Breast epithelium (tissue), 4 donors: ENCODE data around the gene HSD17B10. TPM values are rescaled to one million over a fixed set of nuclear protein-coding genes. Genes with fewer than 3 reads are reported as not detected.

Source experiments
- DNase-seq, 2 donors: peaks; one replicate each; pipeline ENCODE4 v3.0.0-alpha.2; 2019; ENCODE audit warnings: low spot score in 2 of 2
- H3K27ac ChIP-seq, 2 donors: fragments of 200-600 bp; sonication (generic) in 1 of 2; one replicate each; pipeline ENCODE4 v1.5.1; 2016 to 2019; ENCODE audit warnings: mild to moderate bottlenecking in 1 of 2
- H3K27me3 ChIP-seq, 2 donors: fragments of 200-600 bp; sonication (generic) in 1 of 2; one replicate each; pipeline versions ENCODE4 v1.5.1 to v1.6.0; 2017 to 2019; ENCODE audit warnings: control low read depth in 1 of 2, mild to moderate bottlenecking in 1 of 2
- H3K36me3 ChIP-seq: fragments of 200-600 bp; one replicate; pipeline ENCODE4 v1.5.1; 2019
- H3K4me1 ChIP-seq, 2 donors: fragments of 200-600 bp; sonication (generic); one replicate each; pipeline ENCODE4 v1.5.1; 2016 to 2019; ENCODE audit warnings: control low read depth in 1 of 2
- H3K4me3 ChIP-seq, 3 donors: fragments of 200-600 bp; sonication (generic); 1 replicate in 2 of 3; 2 replicates in 1 of 3; pipeline ENCODE4 v1.5.1; 2016 to 2019; ENCODE audit warnings: mild to moderate bottlenecking in 3 of 3, moderate library complexity in 2 of 3
- H3K9me3 ChIP-seq, 2 donors: fragments of 200-600 bp; sonication (generic) in 1 of 2; one replicate each; pipeline ENCODE4 v1.5.1; 2016 to 2019; ENCODE audit warnings: control low read depth in 1 of 2
- POLR2A ChIP-seq: fragments of 450-650 bp; IDR thresholded peaks from one replicate; pipeline ENCODE4 v1.6.1; 2016; ENCODE audit warnings: antibody characterized with exemption, mild to moderate bottlenecking, moderate library complexity
- POLR2AphosphoS5 ChIP-seq, 3 donors: sonication (generic); formaldehyde crosslinking; IDR thresholded peaks; one replicate each; pipeline ENCODE4 v1.6.1; 2017; ENCODE audit warnings: antibody characterized with exemption in 3 of 3
- intact Hi-C: fragments of 100-400 bp; cut with DNase I; formaldehyde crosslinking; loops from one replicate; pipeline ENCODE4 v1.15.1; 2023; ENCODE audit warnings: low total_unique reads
- total RNA-seq, 3 donors: library from RNA; depleted of rRNA; stranded (reverse); fragments of >200 nt; gene quantifications; one replicate each; pipeline ENCODE4 v1.1.0, GENCODE V29; 2016
- TF ChIP-seq, protein P1 (sequence below), 3 donors: fragments of 450-650 bp; IDR thresholded peaks; one replicate each; pipeline ENCODE4 v1.5.1; 2016 to 2017; ENCODE audit warnings: antibody characterized with exemption in 3 of 3, mild to moderate bottlenecking in 3 of 3, moderate library complexity in 3 of 3

The HSD17B10 gene
- total RNA-seq, 3 donors from 2014 or later = 64.8 to 77.7 (median 68.8) TPM

DNA sequence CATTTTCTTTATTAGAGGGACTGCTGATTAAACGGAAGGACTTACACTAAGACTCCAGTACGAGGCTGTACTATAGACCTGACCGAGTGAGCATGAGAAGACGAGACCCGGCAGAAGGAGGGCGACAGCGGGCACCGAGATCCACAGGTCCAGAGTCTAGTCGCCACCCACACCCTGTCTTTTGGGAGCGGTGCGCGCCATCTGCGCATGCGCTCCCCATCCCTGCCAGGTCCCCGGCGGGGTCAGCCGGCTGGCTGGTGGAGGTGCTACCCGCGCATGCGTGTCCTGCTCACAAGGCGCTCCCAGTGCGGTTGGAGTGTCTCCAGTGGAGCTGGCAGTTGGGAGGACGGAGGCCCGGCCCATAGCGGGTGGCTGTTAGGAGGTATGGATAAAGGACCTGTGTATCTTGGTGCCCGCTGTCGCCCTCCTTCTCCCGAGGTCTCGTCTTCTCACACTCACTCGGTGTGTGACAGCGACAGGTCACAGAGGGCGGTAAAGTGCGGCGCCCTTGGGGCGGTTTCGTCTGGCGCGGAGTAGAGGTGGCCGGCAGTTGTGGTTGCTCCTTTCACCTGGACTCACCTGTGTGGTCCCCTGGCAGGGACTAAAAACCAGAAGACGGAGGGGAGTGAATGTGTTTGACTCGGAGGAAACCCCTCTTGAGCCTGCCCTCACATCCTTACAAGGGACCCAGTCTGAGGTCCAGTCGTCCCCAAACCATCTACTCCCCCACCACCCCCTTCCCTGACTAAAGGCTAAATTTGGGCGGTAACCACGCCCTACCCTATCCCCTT is 7.6 kb upstream of the HSD17B10 start:
- H3K4me3 ChIP-seq = peak overlapping the region; percentile 27 to 59 (median 44)
- peak overlapping the region; percentile 82 to 87 for H3K27ac ChIP-seq
- no peak for TF ChIP-seq POLR2AphosphoS5 (IDR thresholded peaks at IDR 0.05)
- peaks cover 0 to 6% of the 10 kb centered on the region in 2 donors for H3K4me1 ChIP-seq
- intact Hi-C loops = no loop called here
- DNase-seq = peak; percentile 56 to 64
- no peaks in the 10 kb centered on the region for H3K9me3 ChIP-seq
- peaks cover 0 to 61% of the 10 kb centered on the region in 2 donors for H3K27me3 ChIP-seq
- H3K36me3 ChIP-seq = no peaks in the 10 kb centered on the region

DNA sequence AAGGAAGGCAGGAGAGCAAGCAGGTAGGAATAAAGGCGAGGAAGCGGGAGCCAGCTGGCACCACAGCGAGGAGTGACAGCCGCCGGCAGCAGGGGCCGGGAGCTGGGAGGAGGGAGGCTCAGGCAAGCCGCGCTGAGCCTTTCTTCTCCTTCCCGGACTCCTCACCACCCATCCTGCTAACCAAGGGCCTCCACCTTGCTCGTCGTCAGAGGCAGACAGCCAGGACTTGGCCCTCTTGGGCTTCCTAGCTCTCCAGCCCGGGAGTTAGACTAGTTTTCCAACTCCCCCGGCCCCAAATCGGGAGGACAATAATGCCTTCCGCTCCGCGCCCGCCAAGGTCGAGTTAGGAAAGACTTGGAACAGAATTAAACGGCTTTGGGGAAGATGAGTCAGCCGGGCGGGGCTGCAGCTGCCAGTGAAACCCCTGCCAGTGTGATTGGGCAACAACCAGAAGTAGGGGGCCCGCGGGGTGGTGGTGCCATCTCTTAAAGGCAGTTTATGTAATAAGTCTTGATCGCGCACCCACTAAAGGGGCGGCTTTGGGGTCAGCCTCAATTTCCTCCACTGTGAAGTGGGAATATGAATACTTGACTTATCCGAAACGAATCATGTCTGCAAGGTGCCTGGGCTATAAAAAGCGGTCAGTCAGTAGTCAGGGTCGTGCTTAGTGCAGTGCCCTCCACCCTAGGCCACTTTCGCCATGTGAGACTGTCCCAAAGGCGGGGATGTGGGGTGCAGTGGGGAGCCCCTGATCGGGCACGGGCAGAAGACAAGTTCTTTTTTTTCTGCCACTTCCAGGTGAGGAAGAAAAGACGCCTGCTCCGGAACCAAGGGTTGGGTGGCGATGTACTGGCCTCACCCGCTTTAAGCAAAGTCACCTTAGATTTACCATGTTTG is 6.7 kb upstream of the HSD17B10 start:
- DNase-seq = peak; percentile 55 to 59
- H3K4me1 ChIP-seq = peaks cover 0 to 6% of the 10 kb centered on the region in 2 donors
- H3K27me3 ChIP-seq = peaks cover 0 to 52% of the 10 kb centered on the region in 2 donors
- H3K27ac ChIP-seq = peak overlapping the region; percentile 82 to 87
- peak overlapping the region; percentile 27 to 59 (median 44) for H3K4me3 ChIP-seq
- intact Hi-C loops = no loop called here
- no peak for TF ChIP-seq POLR2A
- peak in 1 of 3 donors; percentile 62 for TF ChIP-seq POLR2AphosphoS5 (IDR thresholded peaks at IDR 0.05)
- H3K36me3 ChIP-seq = no peaks in the 10 kb centered on the region
- no peaks in the 10 kb centered on the region for H3K9me3 ChIP-seq

GRCh38 chrX:53440101-53440500 is 5.9 kb upstream of the HSD17B10 start:
- TF ChIP-seq, protein P1, sequence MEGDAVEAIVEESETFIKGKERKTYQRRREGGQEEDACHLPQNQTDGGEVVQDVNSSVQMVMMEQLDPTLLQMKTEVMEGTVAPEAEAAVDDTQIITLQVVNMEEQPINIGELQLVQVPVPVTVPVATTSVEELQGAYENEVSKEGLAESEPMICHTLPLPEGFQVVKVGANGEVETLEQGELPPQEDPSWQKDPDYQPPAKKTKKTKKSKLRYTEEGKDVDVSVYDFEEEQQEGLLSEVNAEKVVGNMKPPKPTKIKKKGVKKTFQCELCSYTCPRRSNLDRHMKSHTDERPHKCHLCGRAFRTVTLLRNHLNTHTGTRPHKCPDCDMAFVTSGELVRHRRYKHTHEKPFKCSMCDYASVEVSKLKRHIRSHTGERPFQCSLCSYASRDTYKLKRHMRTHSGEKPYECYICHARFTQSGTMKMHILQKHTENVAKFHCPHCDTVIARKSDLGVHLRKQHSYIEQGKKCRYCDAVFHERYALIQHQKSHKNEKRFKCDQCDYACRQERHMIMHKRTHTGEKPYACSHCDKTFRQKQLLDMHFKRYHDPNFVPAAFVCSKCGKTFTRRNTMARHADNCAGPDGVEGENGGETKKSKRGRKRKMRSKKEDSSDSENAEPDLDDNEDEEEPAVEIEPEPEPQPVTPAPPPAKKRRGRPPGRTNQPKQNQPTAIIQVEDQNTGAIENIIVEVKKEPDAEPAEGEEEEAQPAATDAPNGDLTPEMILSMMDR (IDR thresholded peaks at IDR 0.05) = no peak
- TF ChIP-seq POLR2AphosphoS5 (IDR thresholded peaks at IDR 0.05) = no peak
- no peak for TF ChIP-seq POLR2A
- DNase-seq = no peak
- intact Hi-C loops = no loop called here
- H3K4me3 ChIP-seq = peak overlapping the region; percentile 27 to 59 (median 44)
- H3K9me3 ChIP-seq = no peaks in the 10 kb centered on the region
- peaks cover 0 to 6% of the 10 kb centered on the region in 2 donors for H3K4me1 ChIP-seq
- H3K36me3 ChIP-seq = no peaks in the 10 kb centered on the region
- peak overlapping the region; percentile 82 to 87 for H3K27ac ChIP-seq
- peaks cover 0 to 52% of the 10 kb centered on the region in 2 donors for H3K27me3 ChIP-seq

- peaks cover 0 to 60% of the 10 kb centered on the region in 2 donors for H3K27me3 ChIP-seq
- no peaks in the 10 kb centered on the region for H3K36me3 ChIP-seq
- intact Hi-C loops = no loop called here
Observed at GRCh38 chrX:53438832-53439230, 4.7 kb upstream of the HSD17B10 start.

GRCh38 chrX:53438174-53438831 is 4.1 kb upstream of the HSD17B10 start:
- intact Hi-C loops = no loop called here
- TF ChIP-seq POLR2A (no peak), POLR2AphosphoS5 (IDR thresholded peaks at IDR 0.05) (no peak)
- TF ChIP-seq, protein P1 (IDR thresholded peaks at IDR 0.05) = no peak
- Histone ChIP-seq H3K27me3 (peaks cover 0 to 64% of the 10 kb centered on the region in 2 donors), H3K9me3 (no peaks in the 10 kb centered on the region), H3K4me3 (no peak overlapping the region), H3K36me3 (no peaks in the 10 kb centered on the region), H3K4me1 (peaks cover 0 to 6% of the 10 kb centered on the region in 2 donors), H3K27ac (no peak overlapping the region)
- DNase-seq = no peak

More at GRCh38 chrX:53438832-53439230, 4.7 kb upstream of the HSD17B10 start:
- H3K4me1 ChIP-seq = peaks cover 0 to 6% of the 10 kb centered on the region in 2 donors
- H3K9me3 ChIP-seq = no peaks in the 10 kb centered on the region
- no peak overlapping the region for H3K4me3 ChIP-seq
- H3K27ac ChIP-seq = no peak overlapping the region
- no peak for DNase-seq
- no peak for TF ChIP-seq POLR2A
- TF ChIP-seq POLR2AphosphoS5 (IDR thresholded peaks at IDR 0.05) = no peak
- TF ChIP-seq, protein P1 (IDR thresholded peaks at IDR 0.05) = no peak
